Prostate gland (tissue), 2 donors: ENCODE results near the gene GRID2.

Experiments
- CTCF ChIP-seq, 4 experiments: fragments of 200-600 bp in 2 of 4; fragments of 450-650 bp in 2 of 4; sonication (generic) in 2 of 4; IDR thresholded peaks; 1 replicate in 3 of 4; 2 replicates in 1 of 4; pipeline ENCODE4 v1.5.1; 2016 to 2019; ENCODE audit warnings: antibody characterized with exemption in 4 of 4, mild to moderate bottlenecking in 2 of 4, moderate library complexity in 2 of 4
- POLR2A ChIP-seq: fragments of 450-650 bp; IDR thresholded peaks from one replicate; pipeline ENCODE4 v1.6.1; 2016; ENCODE audit warnings: antibody characterized with exemption, mild to moderate bottlenecking
- POLR2AphosphoS5 ChIP-seq: sonication (generic); formaldehyde crosslinking; IDR thresholded peaks from one replicate; pipeline ENCODE4 v1.6.1; 2017; ENCODE audit warnings: antibody characterized with exemption

DNA sequence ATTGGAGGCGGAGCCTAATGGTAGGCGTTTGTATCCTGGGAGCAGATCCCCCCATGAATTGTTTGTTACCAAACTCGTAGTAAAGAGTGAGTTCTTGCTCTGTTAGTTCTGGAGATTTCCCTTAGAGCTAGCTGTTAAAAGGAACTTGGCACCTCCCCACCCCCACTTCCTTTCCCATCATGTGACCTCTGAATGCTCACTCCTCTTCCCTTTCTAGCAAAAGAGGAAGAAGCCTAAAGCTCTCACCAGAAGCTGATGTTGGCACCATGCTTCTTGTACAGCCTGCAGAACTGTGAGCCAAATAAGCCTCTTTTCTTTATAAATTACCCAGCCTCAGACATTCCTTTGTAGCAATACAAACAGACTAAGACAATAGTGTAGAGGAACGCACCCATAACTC is 1511.0 kb downstream of the GRID2 start:
- TF ChIP-seq CTCF (IDR thresholded peaks at IDR 0.05) (no peak), POLR2A (no peak), POLR2AphosphoS5 (no peak)
